IMR-90 (cell line): ENCODE measurements around the gene DSCAM.

Experiments used
- BHLHE40 ChIP-seq: fragments of 150-350 bp; IDR thresholded peaks from 2 replicates; pipeline ENCODE4 v1.6.1; 2016; ENCODE audit warnings: mild to moderate bottlenecking, low read depth, low read length
- CEBPB ChIP-seq: IDR thresholded peaks from 2 replicates; pipeline ENCODE4 v1.6.1; 2012; ENCODE audit warnings: low read depth, low read length, improper control_type of control experiment
- ELK1 ChIP-seq: fragments of 150-350 bp; IDR thresholded peaks from 2 replicates; pipeline ENCODE4 v1.6.1; 2016; ENCODE audit warnings: low read depth, mild to moderate bottlenecking, low read length, moderate library complexity, borderline replicate concordance
- FOS ChIP-seq: fragments of 150-350 bp; IDR thresholded peaks from 2 replicates; pipeline ENCODE4 v1.6.1; 2016; ENCODE audit warnings: low read depth, low read length
- MAFK ChIP-seq: IDR thresholded peaks from 2 replicates; pipeline ENCODE4 v1.6.1; 2012; ENCODE audit warnings: low read depth, low read length, improper control_type of control experiment
- MAZ ChIP-seq: IDR thresholded peaks from 2 replicates; pipeline ENCODE4 v1.6.1; 2012; ENCODE audit warnings: low read depth, mild to moderate bottlenecking, low read length, improper control_type of control experiment, moderate library complexity, borderline replicate concordance
- MXI1 ChIP-seq: IDR thresholded peaks from 2 replicates; pipeline ENCODE4 v1.6.1; 2012; ENCODE audit warnings: low read depth, mild to moderate bottlenecking, low read length, moderate library complexity, borderline replicate concordance
- POLR2A ChIP-seq: IDR thresholded peaks from 2 replicates; pipeline ENCODE4 v1.6.1; 2012; ENCODE audit warnings: mild to moderate bottlenecking, low read depth, low read length
- RAD21 ChIP-seq: IDR thresholded peaks from 2 replicates; pipeline ENCODE4 v1.6.1; 2012; ENCODE audit warnings: low read length, improper control_type of control experiment
- RCOR1 ChIP-seq: IDR thresholded peaks from 2 replicates; pipeline ENCODE4 v1.6.1; 2012; ENCODE audit warnings: mild to moderate bottlenecking, low read length, improper control_type of control experiment; ENCODE audit not compliant: insufficient replicate concordance
- RFX5 ChIP-seq: IDR thresholded peaks from 2 replicates; pipeline ENCODE4 v1.8.0; 2012; ENCODE audit warnings: low read depth, mild to moderate bottlenecking, low read length, moderate library complexity
- SMC3 ChIP-seq: fragments of 150-350 bp; IDR thresholded peaks from 2 replicates; pipeline ENCODE4 v1.6.1; 2016; ENCODE audit warnings: low read depth, mild to moderate bottlenecking, antibody characterized with exemption, low read length, moderate library complexity
- TF ChIP-seq, protein P1 (sequence below): conservative IDR thresholded peaks from 2 replicates; pipeline ENCODE4 v1.5.1; 2012; ENCODE audit warnings: mild to moderate bottlenecking, low read depth, low read length, improper control_type of control experiment
- TF ChIP-seq, protein P2 (sequence below): fragments of 150-350 bp; IDR thresholded peaks from 2 replicates; pipeline ENCODE4 v1.6.1; 2017; ENCODE audit warnings: mild to moderate bottlenecking, antibody characterized with exemption, low read length, low read depth

DNA sequence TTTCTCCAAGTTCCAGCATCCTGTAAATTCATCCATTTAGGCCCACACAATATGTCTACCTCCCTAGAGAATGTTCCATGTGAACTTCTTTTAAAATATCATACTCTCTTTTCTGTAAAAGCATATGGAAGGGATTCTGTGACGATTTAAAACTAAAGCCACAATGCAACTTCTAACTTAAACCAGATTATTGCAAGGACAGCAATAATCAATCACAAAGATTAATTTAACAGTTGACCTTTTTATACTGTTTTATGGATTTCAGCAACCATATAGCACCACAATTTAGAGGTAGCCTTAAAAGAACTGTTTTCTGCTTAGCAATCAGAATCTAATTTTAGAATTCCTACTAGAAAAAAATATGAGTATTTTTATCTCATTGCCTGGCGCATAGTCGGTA is 58.3 kb downstream of the DSCAM start:
- TF ChIP-seq, protein P1, sequence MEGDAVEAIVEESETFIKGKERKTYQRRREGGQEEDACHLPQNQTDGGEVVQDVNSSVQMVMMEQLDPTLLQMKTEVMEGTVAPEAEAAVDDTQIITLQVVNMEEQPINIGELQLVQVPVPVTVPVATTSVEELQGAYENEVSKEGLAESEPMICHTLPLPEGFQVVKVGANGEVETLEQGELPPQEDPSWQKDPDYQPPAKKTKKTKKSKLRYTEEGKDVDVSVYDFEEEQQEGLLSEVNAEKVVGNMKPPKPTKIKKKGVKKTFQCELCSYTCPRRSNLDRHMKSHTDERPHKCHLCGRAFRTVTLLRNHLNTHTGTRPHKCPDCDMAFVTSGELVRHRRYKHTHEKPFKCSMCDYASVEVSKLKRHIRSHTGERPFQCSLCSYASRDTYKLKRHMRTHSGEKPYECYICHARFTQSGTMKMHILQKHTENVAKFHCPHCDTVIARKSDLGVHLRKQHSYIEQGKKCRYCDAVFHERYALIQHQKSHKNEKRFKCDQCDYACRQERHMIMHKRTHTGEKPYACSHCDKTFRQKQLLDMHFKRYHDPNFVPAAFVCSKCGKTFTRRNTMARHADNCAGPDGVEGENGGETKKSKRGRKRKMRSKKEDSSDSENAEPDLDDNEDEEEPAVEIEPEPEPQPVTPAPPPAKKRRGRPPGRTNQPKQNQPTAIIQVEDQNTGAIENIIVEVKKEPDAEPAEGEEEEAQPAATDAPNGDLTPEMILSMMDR: no peak
- TF ChIP-seq MAFK (peak; percentile 45), RCOR1 (no peak), CEBPB (no peak), RFX5 (no peak), RAD21 (no peak), POLR2A (no peak), FOS (no peak), ELK1 (no peak), MXI1 (no peak), BHLHE40 (no peak), SMC3 (no peak), MAZ (no peak)
- TF ChIP-seq, protein P2, sequence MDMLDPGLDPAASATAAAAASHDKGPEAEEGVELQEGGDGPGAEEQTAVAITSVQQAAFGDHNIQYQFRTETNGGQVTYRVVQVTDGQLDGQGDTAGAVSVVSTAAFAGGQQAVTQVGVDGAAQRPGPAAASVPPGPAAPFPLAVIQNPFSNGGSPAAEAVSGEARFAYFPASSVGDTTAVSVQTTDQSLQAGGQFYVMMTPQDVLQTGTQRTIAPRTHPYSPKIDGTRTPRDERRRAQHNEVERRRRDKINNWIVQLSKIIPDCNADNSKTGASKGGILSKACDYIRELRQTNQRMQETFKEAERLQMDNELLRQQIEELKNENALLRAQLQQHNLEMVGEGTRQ: no peak
